GM18526 (cell line): ENCODE data around the gene CAMTA1.

ENCODE experiments used
- POLR2A ChIP-seq: IDR thresholded peaks from 3 replicates; pipeline ENCODE4 v1.6.1; 2011; ENCODE audit not compliant: insufficient read length; ENCODE audit errors: extremely low read depth

The CAMTA1 gene

DNA sequence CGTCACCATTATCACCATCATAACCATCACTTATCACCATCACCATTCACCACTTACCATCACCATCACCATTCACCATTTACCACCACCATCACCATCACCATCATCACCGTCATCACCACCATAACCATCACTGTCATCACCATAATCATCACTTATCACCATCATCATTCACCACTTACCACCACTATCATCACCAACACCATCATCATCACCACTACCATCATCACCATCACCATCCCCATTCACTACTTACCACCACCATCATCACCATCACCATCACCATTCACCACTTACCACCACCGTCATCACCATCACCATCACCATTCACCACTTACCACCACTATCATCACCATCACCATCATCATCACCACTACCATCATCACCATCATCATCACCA lies 151.8 kb downstream of the CAMTA1 start:
- no peak for TF ChIP-seq POLR2A

GRCh38 chr1:6939363-6939762 lies 154.1 kb downstream of the CAMTA1 start:
- no peak for TF ChIP-seq POLR2A

- no peak for TF ChIP-seq POLR2A
These were observed 156.5 kb downstream of the CAMTA1 start for GRCh38 chr1:6941786-6942185.

DNA sequence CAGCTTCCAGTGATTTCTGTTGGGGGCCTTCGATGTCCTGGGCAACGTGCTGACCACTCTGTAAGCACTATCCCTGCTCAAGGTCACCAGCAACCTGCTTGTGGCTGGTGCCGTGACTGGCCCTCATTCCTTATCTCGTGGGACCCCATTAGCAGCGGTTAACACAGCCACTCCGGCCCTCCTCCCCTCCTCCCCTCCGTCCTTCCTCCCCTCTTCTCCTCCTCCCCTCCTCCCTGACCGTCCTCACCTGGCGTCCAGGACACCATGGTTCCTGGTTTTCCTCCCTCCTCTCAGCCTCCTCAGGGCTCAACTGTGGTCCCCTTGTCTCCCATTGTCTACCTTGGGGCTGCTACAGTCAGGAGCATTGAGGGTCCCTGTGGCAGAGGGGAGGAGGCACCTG lies 157.7 kb downstream of the CAMTA1 start:
- TF ChIP-seq POLR2A, result no peak

DNA sequence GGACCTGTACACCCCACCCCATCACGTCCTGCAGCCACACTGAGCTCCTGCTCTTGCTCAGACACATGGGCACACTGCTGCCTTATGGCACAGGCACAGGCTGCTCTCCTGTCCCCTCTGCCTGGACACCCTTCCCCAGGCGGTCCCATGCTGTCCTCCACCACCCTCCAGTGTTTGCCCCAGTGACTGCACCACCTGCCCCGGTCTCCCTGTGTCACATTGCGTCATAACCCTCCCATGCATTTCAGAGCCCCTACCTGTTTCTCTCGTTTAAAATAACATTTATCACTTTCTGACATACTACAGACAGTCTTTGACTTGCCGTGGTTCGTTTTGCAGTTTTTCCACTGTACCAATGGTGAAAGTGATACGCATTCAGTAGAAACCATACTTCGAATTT lies 159.2 kb downstream of the CAMTA1 start:
- no peak for TF ChIP-seq POLR2A

- TF ChIP-seq POLR2A, result no peak
These were observed 162.7 kb downstream of the CAMTA1 start for GRCh38 chr1:6947952-6948351.

DNA sequence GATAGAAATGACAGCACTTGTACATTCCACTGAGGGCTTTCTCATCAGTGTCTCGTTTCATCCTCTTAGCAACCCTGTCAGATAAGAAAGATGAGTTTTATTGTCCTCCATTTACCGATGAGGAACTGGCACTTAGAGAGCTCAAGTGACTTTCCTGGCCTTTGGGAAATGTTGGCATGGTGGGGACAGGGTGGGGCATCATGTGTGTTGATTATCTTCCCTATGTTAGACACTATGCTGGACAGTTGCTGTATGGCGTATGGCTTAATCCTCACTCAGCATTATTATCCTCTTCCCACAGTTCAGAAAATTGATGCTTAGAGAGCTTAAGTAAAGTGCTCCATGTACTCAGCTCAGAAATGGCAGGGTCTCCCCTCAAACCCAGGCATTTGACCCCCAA lies 163.2 kb downstream of the CAMTA1 start:
- no peak for TF ChIP-seq POLR2A

GRCh38 chr1:6948861-6949260 lies 163.6 kb downstream of the CAMTA1 start:
- no peak for TF ChIP-seq POLR2A

- TF ChIP-seq POLR2A, result no peak
These were observed 164.9 kb downstream of the CAMTA1 start for GRCh38 chr1:6950001-6950765.

- TF ChIP-seq POLR2A, result no peak
These were observed 166.3 kb downstream of the CAMTA1 start for GRCh38 chr1:6951536-6951935.

DNA sequence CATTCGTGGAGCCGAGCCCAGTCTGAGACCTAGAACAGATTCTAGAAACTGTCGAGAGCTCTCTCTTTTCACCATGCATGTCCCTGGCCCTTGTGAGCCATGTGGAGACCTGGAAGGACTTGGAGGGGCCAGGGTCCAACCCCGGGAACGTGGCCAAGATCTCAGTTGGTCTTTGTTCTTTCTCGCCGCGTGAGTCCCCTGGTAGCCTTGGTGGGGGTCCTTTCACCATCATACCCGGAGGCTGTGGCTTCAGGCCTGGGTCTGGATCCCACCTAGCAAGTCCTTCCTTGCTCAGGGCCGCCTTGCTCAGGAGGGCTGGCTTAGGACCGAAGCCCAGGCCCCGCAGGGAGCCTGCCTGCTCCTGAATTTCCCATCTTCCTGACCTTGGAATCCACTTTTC lies 168.0 kb downstream of the CAMTA1 start:
- no peak for TF ChIP-seq POLR2A

DNA sequence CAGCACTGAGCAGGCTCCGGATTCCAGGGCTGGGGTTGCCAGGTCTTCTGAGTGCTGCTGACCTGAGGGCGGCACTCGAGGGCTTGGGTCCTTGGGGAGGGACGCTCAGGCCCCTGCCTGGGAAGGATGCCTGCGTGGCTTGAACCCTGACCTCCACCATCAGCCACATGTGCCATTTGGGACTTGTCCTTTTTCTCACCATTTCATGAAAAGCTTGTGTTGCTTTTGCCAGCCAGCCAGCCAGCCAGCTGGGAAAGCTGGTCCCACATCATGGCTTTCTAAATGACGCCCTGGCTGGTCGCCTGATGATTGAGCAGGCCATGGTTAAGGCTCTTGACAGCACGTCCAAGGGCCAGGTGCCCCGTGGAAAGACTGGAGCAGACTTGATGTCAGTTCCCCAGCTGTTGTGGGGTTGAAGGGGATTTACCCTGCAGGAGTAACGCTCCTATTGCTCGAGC lies 168.7 kb downstream of the CAMTA1 start:
- TF ChIP-seq POLR2A, result no peak

GRCh38 chr1:6954591-6954990 lies 169.3 kb downstream of the CAMTA1 start:
- TF ChIP-seq POLR2A, result no peak

DNA sequence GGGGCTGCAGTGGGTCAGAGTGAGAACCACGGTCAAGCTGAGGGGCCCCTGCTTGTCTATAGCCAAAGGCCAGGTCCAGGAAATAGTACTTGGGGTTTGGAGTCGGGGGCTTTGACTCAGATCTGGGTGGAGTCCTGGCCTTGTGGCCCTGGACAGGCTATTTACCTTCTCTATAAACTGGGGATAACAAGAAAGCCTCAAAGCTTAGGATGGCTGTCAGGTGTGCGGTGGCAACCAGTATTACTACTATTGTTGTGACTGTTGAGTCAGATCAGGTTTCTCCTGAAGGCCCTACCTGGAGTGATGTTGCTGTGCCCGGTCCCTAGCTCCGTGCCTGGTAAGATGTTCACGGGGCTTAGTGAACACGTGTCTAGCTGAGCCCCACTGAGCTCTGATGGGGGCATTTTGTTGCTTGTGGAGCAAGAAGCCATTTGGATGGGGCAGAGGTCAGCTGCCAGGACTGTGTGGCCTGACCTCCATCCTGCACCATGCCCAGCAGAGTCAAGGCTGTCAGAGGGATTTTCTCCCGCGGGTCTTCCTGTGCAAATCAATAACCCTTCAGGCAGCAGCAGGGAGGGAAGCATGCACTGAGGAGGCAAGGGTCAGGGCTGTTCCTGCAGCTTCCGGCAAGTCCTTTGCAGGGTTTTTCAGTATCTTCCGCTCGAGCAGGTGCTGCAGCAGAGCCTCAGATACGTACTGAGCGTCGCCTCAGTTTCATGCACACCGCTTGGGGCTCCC lies 170.3 kb downstream of the CAMTA1 start:
- TF ChIP-seq POLR2A, result no peak

GRCh38 chr1:6956488-6957159 lies 171.4 kb downstream of the CAMTA1 start:
- TF ChIP-seq POLR2A, result no peak

DNA sequence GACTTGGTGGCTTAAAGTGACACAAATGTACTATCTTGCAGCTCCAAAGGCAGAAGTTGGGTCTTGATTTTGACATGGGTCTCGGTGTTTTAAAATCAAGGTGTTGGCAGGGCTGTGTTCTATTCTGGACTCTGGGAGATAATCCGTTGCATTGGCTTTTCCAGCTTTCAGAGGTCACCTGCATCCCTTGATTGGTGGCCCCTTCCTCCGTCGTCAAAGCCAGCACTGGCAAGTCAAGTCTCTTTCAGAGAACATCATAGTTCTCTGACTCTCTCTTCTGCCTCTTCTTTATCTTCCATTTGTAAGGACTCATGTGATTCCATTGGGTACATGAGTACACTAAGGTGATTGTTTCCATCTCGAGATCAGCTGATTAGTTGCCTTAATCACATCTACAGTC lies 172.1 kb downstream of the CAMTA1 start:
- TF ChIP-seq POLR2A, result no peak
